GM21619 (cell line): ENCODE results near the gene IRF2BP1.
"Not testable (repeated sequence)": the region's sequence is repeated elsewhere in the genome, so short reads cannot be mapped to it uniquely, and the experiment has no call there.

Source experiments
- ATAC-seq: cut with Tn5 transposase; IDR thresholded peaks from one replicate; pipeline ENCODE4 v1.9.1; 2021; ENCODE audit not compliant: unreplicated experiment

Gene IRF2BP1

DNA sequence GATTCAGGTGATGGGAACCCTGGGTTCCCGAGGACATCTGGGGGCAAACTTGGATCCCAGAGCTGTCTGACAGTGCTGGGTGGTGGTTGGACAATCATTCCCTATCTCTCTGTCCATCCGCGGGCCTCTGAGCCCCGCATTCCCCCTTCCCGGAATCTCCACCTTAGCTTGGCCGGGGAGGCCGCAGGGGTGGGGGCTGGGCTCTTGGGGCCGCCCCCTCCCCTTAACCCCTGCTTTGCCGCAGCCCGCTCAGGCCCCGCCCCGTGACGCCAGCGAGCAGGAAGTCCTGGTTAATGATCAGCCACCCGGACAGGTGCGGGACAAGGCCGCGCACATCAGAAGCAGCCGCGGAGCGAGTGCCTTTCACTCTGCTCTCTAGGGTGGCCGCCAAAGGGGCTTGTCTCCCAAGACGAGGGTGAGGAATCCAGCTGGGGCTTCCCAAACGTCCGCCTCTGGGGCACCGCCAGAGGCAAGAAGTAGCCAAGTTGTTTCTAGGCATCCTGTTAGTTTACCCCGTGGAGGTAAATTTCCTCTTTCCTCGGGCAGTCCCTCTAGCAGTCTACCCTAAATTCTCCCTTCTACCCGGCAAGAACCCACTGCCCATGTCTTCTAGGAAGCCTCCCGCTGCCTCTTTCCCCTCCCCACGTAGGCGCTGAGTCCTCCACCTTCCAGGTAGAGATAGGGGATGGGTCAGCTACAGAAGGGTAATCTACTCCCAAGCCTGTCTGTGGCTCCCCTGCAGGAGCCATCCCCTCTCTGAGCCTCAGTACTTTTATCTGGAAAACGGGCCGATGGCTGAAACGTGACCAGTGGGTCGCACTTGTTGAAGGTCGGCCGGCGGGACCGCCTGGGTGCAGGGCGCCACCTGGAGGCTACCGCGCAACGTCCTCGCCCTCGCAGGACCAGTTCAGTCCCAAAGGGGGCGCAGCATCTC lies 3.0 kb downstream of the IRF2BP1 start:
- no peak for ATAC-seq

DNA sequence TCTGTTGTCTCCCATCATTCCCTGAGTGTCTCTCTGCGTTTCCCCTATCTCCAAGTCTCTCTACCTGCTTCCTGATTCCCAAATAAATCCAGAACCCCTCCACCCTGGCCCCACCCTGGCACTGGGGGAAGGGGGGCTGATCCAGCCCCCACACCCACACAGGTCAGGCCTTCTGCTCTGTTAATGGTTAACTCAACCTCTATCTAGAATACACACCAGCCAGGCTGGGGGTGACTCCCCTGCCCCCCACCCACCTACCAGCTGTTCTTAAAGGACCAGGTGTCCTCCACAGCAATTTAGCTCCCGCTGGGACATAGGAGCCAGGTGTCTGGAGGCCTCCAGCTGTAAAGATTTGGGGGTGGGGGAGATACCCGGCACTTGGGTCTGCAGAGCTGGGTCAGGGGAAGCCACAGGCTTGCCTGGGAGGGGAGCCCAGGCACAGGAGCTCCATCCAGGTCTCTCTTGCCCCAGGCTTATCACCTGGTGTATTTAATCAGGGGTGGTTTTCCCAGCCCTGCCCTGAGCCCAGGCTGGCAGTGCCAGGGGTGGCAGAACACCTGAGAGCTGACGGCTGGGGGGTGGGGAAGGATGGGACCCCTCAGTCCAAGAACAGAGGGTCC lies 3.9 kb downstream of the IRF2BP1 start:
- ATAC-seq = no peak

DNA sequence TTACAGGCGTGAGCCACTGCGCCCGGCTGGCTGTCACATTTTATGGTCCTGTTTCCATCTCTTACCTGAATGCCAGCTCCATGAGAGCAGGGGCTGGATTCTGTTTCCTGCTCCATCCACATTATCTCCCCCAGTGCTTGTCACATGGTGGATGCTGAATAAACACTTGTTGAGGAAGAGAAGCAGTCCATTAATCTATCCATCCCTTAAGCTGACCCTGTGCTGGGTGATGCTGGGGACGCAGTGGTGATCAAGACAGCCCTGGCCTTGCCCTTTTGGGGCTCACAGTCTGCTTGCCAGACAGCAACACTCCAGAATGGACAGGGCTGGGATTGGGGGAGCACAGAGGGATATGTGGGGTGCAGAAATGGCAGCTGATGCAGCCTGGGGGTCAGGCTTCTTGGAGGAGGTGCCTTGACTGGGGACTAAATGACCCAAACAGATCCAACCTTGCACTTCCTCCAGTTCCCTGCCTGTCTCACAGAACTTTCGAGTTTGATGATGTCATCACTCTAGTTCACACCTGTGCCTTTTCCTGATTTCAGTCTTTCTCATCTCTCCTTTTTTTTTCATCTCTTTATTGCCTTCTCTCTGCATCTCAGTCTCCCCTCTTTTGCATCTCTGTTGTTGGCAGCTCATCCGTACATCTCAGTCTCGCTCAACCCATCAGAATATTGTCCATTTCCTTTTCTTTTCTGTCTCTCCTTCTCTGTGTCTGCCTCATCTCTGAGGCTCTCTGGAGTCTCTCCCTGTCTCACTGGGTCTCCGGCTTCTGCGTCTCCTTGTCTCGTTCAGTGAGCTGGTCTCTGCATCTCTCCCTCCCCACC lies 4.6 kb downstream of the IRF2BP1 start:
- ATAC-seq = no peak

DNA sequence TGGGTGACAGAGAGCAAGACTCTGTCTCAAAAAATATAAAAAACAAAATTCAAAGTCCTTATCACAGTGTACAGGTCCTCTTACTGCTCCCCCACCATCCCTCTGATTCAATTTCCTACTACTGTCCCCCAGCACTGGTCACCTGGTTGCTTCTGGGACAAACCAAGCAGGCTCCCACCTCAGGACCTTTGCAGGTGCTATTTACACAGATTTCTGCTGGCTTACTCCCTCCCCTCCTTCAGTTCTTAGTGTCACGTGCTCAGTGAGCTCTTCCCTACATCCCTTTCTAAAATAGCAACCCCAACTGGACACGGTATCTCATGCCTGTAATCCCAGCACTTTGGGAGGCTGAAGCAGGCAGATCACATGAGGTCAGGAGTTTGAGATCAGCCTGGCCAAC lies 6.0 kb downstream of the IRF2BP1 start:
- no peak for ATAC-seq

DNA sequence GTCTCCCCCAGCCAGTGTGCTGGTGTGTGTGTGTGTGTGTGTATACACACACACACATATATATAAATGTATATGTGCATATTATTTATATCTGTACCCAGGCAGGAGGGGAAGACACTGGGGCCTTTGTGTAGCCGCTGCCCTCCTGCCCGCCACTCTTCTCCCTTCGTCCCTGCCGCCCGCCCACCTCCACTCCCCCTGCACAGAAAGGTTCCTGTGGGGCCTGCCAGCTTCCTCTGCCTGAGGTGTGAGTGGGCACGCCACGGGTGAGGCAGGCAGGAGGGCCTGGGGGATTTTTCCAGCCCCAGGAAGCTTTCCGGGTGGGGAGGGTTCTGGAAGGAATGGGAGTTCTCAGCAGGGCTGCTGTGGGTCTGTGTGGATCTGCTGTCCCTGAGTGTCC lies 6.9 kb downstream of the IRF2BP1 start:
- ATAC-seq = no peak

DNA sequence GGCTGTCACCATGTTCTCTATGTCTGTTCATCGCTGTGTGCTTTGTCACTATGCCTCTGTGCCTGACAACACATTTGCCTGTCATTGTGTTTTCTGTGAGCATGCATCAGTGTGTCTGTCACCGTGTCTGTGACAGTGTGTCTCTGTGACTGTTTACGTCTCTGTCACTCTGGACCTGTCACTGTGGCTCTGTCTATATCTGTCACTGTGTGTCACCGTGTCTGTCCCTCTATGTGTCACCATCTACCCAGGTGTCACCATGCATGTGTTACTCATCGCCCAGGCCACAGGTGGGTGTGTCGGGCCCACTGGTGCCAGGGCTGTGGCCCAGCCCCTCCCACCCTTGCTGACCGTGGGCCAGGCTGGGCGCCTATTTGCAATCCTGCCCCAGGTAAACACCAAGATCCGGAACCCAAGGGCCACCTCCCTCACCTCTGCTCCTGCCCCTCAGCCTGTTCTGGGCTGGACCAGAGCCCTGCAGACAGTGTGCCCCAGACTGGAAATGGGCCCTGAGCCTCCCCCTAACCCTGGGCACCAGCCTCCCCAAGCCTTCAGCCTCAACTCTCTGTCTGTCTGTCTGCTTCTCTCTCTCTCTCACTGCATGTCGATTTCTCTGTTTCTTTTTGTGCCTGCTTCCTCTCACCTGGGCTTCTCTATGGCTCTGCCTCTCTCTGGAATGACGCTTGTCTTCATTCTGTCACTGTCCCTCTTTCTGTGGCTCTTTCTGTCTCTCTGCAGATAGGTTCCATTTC lies 7.7 kb downstream of the IRF2BP1 start:
- no peak for ATAC-seq

DNA sequence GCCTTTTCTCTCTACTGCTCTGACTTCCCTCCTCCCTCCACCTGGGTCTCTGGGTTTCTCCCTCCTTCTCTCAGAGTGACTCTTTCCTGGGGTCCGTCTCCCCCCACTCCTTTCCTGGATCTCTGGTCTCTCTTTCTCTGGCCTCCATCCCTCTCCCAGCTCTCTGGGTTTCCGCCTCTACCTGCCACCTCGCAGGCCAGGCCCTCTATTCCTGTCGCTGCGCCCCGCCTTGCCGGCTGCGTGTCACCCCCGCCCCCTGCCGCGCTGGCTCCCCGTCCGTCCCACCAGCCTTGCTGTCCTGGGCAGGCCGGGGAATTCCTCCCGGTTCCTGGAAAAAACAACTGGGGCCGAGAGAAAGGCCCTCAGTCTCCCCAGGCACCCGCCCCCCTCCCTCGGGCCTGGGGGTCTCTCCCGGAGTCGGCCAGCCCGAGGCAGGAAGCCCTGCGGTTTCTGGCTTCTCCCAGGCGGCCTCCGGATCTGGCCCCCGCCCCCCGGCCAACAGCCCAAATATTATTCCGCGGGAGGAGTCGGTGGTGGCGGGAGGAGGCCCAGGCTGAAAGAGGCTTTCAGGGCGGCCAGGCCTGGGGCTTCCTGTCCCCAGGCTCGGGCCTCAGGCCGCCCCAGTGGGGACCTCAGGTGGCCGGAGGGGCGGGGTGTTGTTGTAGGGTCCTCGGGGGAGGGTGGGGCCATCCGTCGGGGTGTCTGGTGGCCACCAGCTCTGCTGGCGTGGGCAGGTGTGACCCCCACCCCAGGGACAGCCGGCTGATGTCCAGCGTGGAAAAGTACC lies 9.3 kb downstream of the IRF2BP1 start:
- no peak for ATAC-seq

DNA sequence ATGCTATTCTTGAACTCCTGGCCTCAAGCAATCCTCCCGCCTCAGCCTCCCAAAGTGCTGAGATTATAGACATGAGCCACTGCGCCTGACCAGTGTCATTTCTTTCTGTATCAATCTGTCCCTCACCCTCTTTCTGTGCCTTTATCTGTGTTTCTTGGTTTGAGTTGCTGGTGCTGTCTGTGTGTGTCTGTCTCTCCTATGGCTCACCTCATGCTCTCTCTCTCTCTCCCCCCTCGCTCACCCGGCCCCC lies 9.9 kb downstream of the IRF2BP1 start:
- no peak for ATAC-seq

DNA sequence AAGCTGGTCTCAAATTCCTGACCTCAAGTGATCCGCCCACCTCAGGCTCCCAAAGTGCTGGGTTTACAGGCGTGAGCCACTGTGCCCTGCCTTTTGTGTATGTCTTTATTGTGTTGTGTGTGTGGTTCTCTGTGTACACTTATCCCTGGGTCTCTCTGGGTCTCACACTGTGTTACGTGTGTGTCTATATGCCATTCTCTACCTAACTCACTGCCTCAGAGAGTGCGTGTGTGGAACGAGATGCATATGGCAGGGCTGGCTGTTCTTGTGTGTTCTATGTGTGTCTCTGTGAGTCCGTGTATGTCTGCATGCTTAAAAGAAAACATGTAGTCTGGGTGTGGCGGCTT lies 11.3 kb downstream of the IRF2BP1 start:
- ATAC-seq = no peak

DNA sequence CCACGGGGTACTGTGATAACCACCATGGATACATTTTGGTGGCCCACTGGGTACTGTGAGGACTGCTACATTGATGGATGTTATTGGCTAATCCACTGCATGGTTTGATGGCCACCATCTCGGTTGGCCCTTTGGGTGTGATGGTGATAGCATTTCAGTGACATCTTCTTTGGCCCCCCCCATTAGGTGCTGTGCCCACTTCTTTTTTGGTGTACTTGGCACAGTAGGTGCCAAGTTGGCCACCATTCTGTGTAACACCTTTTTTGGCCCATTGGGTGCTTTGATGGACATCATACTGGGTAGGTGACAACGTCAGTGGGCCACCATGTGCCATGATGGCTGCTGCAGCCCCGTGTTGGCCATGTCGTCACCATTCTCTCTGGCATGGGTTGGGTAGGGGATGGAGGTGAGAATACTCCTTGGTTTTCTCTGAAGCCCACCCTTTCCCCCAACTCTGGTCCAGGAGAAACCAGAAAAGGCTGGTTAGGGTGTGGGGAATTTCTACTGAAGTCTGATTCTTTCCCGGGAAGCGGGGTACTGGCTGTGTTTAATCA lies 12.6 kb downstream of the IRF2BP1 start:
- ATAC-seq = no peak

DNA sequence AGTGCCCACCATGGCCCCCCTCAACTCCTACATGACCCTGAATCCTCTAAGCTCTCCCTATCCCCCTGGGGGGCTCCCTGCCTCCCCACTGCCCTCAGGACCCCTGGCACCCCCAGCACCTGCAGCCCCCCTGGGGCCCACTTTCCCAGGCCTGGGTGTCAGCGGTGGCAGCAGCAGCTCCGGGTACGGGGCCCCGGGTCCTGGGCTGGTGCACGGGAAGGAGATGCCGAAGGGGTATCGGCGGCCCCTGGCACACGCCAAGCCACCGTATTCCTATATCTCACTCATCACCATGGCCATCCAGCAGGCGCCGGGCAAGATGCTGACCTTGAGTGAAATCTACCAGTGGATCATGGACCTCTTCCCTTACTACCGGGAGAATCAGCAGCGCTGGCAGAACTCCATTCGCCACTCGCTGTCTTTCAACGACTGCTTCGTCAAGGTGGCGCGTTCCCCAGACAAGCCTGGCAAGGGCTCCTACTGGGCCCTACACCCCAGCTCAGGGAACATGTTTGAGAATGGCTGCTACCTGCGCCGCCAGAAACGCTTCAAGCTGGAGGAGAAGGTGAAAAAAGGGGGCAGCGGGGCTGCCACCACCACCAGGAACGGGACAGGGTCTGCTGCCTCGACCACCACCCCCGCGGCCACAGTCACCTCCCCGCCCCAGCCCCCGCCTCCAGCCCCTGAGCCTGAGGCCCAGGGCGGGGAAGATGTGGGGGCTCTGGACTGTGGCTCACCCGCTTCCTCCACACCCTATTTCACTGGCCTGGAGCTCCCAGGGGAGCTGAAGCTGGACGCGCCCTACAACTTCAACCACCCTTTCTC lies 13.6 kb downstream of the IRF2BP1 start:
- no peak for ATAC-seq

DNA sequence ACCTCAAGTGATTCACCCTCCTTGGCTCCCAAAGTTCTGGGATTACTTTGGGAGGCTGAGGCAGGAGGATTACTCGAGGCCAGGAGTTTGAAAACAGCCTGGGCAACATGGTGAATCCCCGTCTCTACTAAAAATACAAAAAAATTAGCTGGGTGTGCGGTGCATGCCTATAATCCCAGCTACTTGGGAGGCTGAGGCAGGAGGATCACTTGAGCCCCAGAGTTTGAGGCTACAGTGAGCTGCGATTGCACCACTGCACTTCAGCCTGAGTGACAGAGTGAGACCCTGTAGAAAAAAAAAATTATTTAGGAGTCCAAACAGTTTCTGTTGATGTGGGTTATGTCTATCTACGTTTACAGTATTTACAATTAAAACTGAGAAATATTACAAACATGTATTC lies 15.1 kb downstream of the IRF2BP1 start:
- ATAC-seq = no peak

DNA sequence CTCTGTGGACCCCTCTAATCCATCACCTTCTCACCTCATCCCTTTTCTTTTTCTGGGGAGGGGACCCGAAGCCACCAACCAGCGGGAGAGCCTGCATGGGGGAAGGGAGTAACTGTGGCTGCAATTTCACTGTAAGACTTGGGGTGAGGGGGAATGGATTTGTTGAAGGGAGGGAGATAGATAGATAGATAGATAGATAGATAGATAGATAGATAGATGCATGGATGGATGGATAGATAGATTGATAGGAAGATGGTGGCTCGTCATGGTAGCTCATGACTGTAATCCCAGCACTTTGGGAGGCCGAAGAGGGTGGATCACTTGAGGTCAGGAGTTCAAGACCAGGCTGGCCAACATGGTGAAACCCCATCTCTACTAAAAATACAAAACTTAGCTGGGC lies 18.7 kb downstream of the IRF2BP1 start:
- not testable (repeated sequence) for ATAC-seq

DNA sequence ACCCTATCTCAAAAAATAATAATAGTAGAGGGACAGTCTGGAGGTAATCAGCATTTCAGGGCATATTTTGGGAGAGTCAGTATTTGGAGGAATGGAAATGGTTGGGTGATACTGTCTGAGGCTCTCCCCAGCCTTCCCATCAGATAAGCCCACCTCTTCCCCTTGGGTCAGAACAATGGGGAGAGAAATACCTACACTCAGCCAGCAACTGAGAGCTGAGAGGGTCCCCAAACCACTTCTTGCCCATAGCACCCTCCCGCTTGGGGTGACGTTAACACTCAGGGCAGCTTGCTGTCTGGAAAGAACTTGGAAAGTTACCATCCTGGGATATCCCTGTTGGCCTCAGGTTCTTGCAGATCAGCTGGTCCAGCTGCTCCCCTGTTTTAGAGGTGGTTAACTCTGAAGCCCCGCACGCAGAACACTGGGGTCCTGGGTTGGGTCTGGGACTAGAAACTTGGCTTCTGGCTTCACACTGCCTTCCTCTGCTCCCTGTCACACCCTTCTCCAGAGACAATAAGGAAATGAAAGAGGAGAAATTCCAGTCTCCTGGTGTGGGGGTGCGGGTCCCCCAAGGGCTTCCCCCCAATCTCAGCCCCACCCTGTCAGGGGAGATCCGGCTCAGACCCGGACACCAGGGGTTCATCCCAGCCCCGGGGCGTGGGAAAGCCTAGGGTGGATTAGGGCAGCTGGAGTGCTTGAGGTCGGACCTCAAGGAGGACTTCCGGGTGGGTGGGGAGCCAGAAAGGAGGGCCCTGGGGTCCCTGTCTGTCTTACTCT lies 19.4 kb downstream of the IRF2BP1 start:
- ATAC-seq = no peak

DNA sequence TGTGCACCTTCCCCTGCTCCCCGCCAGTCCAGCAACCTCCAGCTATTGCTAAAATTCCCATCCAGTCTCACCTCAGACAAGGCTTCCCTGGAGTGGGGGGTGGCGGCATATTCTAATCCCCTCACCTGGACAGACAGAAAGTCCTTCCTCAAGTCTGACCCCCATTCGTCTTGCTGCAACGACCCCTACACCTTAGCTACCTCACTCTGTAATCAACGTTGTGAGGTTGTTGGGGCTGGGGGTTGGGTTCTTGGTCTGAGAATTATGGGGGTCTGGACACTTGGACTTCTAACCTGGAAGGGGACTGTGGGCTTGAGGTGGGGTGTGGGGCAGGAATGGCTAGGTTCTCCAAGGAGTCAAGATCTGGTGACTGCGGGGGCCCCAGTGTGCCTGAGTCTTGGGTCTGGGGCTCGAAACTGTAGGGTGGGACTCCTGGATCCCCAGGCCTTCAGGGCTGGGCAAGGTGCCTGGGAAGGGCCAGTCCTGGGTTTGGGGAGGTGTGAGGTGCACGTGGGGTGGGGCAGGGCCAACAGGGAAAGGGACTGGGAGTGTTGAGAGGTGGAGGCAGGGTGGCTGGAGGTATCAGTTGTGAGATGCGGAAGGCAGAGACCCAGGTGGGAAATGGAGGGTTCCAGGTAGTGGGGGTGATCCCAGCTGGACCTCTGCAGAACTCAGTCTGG lies 20.5 kb downstream of the IRF2BP1 start:
- ATAC-seq = no peak

DNA sequence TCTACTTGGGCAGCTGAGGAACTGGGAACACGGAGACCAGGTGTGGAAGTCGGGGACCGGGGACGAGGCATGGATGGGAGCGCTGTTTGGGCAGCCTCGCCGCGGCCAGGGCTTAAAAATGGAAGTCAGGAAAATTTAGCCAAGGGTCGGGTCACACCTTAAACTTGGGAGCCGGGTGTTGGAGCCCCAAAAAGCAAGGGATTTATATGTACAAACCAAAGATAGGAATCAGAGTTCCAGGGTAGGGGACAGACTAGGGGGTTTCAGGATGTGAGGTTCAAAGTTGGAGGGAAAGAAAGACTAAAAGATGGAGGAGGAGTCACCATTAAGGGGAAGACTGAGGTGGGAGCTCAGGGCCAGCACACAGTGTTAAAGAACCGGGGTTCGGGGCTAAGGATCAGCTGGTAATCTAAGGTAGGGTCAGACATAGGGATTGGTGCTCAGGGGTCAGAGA lies 21.3 kb downstream of the IRF2BP1 start:
- no peak for ATAC-seq

DNA sequence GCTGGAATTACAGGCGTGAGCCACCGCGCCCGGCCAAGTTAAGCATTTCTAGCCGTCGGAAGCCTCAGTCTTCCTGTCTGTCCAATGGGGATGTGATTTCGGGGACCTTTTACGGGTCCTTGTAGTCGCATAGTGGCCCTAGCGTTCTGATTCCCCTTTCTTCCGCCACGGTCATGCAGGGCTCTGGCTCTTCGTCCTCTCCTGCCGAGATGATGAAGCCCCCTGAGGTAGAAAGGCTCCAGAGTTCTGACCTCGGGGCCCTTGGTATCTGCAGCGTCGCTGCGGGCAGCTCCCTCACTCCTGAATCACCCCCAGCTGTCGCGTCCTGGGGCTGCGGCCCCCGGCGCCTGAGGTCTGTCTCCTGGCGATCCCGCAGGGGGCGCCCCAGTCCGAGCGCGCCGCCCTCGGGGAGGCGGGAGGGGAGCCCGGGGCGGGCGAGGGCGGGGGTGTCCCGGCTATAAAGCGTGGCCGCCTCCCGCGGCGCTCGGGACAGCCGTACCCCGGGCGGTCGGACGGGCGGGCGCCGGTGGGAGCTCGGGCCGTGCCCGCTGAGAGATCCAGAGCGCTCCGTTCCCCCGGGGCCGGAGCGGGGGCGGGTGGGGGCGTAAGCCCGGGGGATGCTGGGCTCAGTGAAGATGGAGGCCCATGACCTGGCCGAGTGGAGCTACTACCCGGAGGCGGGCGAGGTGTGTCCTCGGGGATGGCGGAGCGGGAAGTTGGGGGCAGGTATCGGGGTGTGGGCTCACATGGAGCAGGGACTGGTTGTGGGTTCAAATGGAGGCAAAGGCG lies 21.9 kb downstream of the IRF2BP1 start, which contains the start of gene FOXA3:
Gene FOXA3 (plus strand): TSS at position 487 of the 789 bp plus-strand sequence. CDS start 131 bp downstream, at position 618.
- peak; percentile 29 for ATAC-seq
